HAP-1 (cell line): ENCODE data around the gene ANGPTL3.
"Not testable (repeated sequence)": the region's sequence is repeated elsewhere in the genome, so short reads cannot be mapped to it uniquely, and the experiment has no call there.

ENCODE experiments used
- DNase-seq, 2 experiments: peaks; one replicate each; pipeline ENCODE4 v3.0.0-alpha.2; 2016 to 2020; ENCODE audit warnings: low spot score in 2 of 2
- H3K27me3 ChIP-seq: fragments of 250-450 bp; sonication (Bioruptor Pico); 2 replicates; pipeline ENCODE4 v1.5.1; 2020; ENCODE audit warnings: low read depth, mild to moderate bottlenecking, moderate library complexity
- H3K36me3 ChIP-seq: fragments of 250-450 bp; sonication (Bioruptor Pico); replicated peaks from 2 replicates; pipeline ENCODE4 v1.5.1; 2020; ENCODE audit warnings: mild to moderate bottlenecking
- H3K4me1 ChIP-seq: fragments of 250-450 bp; sonication (Bioruptor Pico); 2 replicates; pipeline ENCODE4 v1.5.1; 2020; ENCODE audit warnings: mild to moderate bottlenecking
- H3K4me3 ChIP-seq: fragments of 250-450 bp; sonication (Bioruptor Pico); 2 replicates; pipeline ENCODE4 v1.5.1; 2020; ENCODE audit warnings: mild to moderate bottlenecking, moderate library complexity
- H3K9me3 ChIP-seq: fragments of 250-450 bp; sonication (Bioruptor Pico); 2 replicates; pipeline ENCODE4 v1.5.1; 2020; ENCODE audit warnings: mild to moderate bottlenecking, moderate library complexity
- in situ Hi-C: fragments of 300-500 bp; cut with MboI; formaldehyde crosslinking; loops from 3 replicates; pipeline ENCODE4 v1.14.3; 2020; ENCODE audit warnings: low sequenced_read_pairs, inconsistent platforms, mixed read lengths

The ANGPTL3 gene

GRCh38 chr1:62599044-62599443 lies 1.7 kb downstream of the ANGPTL3 start:
- no peaks in the 10 kb centered on the region for H3K27me3 ChIP-seq
- H3K36me3 ChIP-seq, result no peaks in the 10 kb centered on the region
- no peaks in the 10 kb centered on the region for H3K9me3 ChIP-seq
- H3K4me1 ChIP-seq, result no peaks in the 10 kb centered on the region
- DNase-seq, result no peak
- H3K4me3 ChIP-seq, result no peak overlapping the region
- in situ Hi-C loops, result no loop called here

- in situ Hi-C loops, result no loop called here
- Histone ChIP-seq H3K4me3 (no peak overlapping the region), H3K9me3 (no peaks in the 10 kb centered on the region), H3K36me3 (no peaks in the 10 kb centered on the region), H3K27me3 (no peaks in the 10 kb centered on the region), H3K4me1 (no peaks in the 10 kb centered on the region)
- DNase-seq, result no peak
These were observed 4.1 kb downstream of the ANGPTL3 start for GRCh38 chr1:62601457-62601856.

- no peaks in the 10 kb centered on the region for H3K36me3 ChIP-seq
These were observed 11.6 kb downstream of the ANGPTL3 start for GRCh38 chr1:62608905-62609304.

GRCh38 chr1:62610588-62610987 lies 13.3 kb downstream of the ANGPTL3 start:
- H3K4me1 ChIP-seq, H3K4me3 ChIP-seq, H3K36me3 ChIP-seq, H3K27me3 ChIP-seq, in situ Hi-C loops, DNase-seq, H3K9me3 ChIP-seq: not testable (repeated sequence)

More at GRCh38 chr1:62608905-62609304, 11.6 kb downstream of the ANGPTL3 start:
- Histone ChIP-seq H3K27me3 (no peaks in the 10 kb centered on the region), H3K4me1 (no peaks in the 10 kb centered on the region), H3K4me3 (no peak overlapping the region), H3K9me3 (no peaks in the 10 kb centered on the region)
- in situ Hi-C loops, result no loop called here
- no peak for DNase-seq

- no peak for DNase-seq
- H3K36me3 ChIP-seq, result peaks cover under 1% of the 10 kb centered on the region; the same call in 1 of the 2 replicates
- H3K27me3 ChIP-seq, result no peaks in the 10 kb centered on the region
- no peaks in the 10 kb centered on the region for H3K4me1 ChIP-seq
- no peaks in the 10 kb centered on the region for H3K9me3 ChIP-seq
- H3K4me3 ChIP-seq, result no peak overlapping the region
- in situ Hi-C loops, result no loop called here
These were observed 15.4 kb downstream of the ANGPTL3 start for GRCh38 chr1:62612770-62613169.

- in situ Hi-C loops, result no loop called here
These were observed 16.0 kb downstream of the ANGPTL3 start for GRCh38 chr1:62613325-62613727.

GRCh38 chr1:62613890-62614289 lies 16.6 kb downstream of the ANGPTL3 start:
- Histone ChIP-seq H3K4me3 (no peak overlapping the region), H3K27me3 (no peaks in the 10 kb centered on the region), H3K4me1 (no peaks in the 10 kb centered on the region), H3K9me3 (no peaks in the 10 kb centered on the region), H3K36me3 (peaks cover 5% of the 10 kb centered on the region)
- DNase-seq, result no peak
- in situ Hi-C loops, result no loop called here

More at GRCh38 chr1:62613325-62613727, 16.0 kb downstream of the ANGPTL3 start:
- H3K27me3 ChIP-seq, result no peaks in the 10 kb centered on the region
- H3K4me3 ChIP-seq, result no peak overlapping the region
- H3K9me3 ChIP-seq, result no peaks in the 10 kb centered on the region
- no peaks in the 10 kb centered on the region for H3K4me1 ChIP-seq
- peaks cover 5% of the 10 kb centered on the region for H3K36me3 ChIP-seq
- no peak for DNase-seq

- Histone ChIP-seq H3K4me3 (no peak overlapping the region), H3K27me3 (peaks cover 3% of the 10 kb centered on the region; the same call in 1 of the 2 replicates), H3K4me1 (peaks cover 12% of the 10 kb centered on the region), H3K36me3 (peaks cover 5% of the 10 kb centered on the region), H3K9me3 (no peaks in the 10 kb centered on the region)
- in situ Hi-C loops, result no loop called here
- DNase-seq, result no peak
These were observed 24.6 kb downstream of the ANGPTL3 start for GRCh38 chr1:62621907-62622306.

GRCh38 chr1:62625415-62625814 lies 28.1 kb downstream of the ANGPTL3 start:
- DNase-seq, result no peak
- Histone ChIP-seq H3K36me3 (no peaks in the 10 kb centered on the region), H3K27me3 (peaks cover 3% of the 10 kb centered on the region; the same call in 1 of the 2 replicates), H3K4me1 (peaks cover 12% of the 10 kb centered on the region), H3K4me3 (no peak overlapping the region), H3K9me3 (no peaks in the 10 kb centered on the region)
- in situ Hi-C loops, result no loop called here

- Histone ChIP-seq H3K36me3 (peaks cover 5% of the 10 kb centered on the region), H3K4me1 (peaks cover 12% of the 10 kb centered on the region), H3K27me3 (peaks cover 1% of the 10 kb centered on the region; the same call in 1 of the 2 replicates), H3K4me3 (no peak overlapping the region), H3K9me3 (no peaks in the 10 kb centered on the region)
- no peak for DNase-seq
- in situ Hi-C loops, result no loop called here
These were observed 31.2 kb downstream of the ANGPTL3 start for GRCh38 chr1:62628506-62628905.

GRCh38 chr1:62637392-62638105 lies 40.2 kb downstream of the ANGPTL3 start:
- in situ Hi-C loops, result no loop called here
- Histone ChIP-seq H3K36me3 (peaks cover 8% of the 10 kb centered on the region), H3K9me3 (no peaks in the 10 kb centered on the region), H3K27me3 (no peaks in the 10 kb centered on the region), H3K4me1 (no peaks in the 10 kb centered on the region), H3K4me3 (no peak overlapping the region)
- DNase-seq, result no peak

GRCh38 chr1:62643283-62643682 lies 46.0 kb downstream of the ANGPTL3 start:
- Histone ChIP-seq H3K4me1 (no peaks in the 10 kb centered on the region), H3K36me3 (no peaks in the 10 kb centered on the region; the same call in 1 of the 2 replicates), H3K27me3 (no peaks in the 10 kb centered on the region), H3K9me3 (no peaks in the 10 kb centered on the region), H3K4me3 (no peak overlapping the region)
- in situ Hi-C loops, result no loop called here
- DNase-seq, result no peak

GRCh38 chr1:62652387-62652786 lies 55.1 kb downstream of the ANGPTL3 start:
- in situ Hi-C loops, result no loop called here
- Histone ChIP-seq H3K9me3 (no peaks in the 10 kb centered on the region), H3K4me3 (no peak overlapping the region), H3K27me3 (no peaks in the 10 kb centered on the region), H3K4me1 (no peaks in the 10 kb centered on the region), H3K36me3 (no peaks in the 10 kb centered on the region; the same call in 1 of the 2 replicates)
- no peak for DNase-seq

- no peaks in the 10 kb centered on the region for H3K4me1 ChIP-seq
- no peak for DNase-seq
- no peaks in the 10 kb centered on the region for H3K9me3 ChIP-seq
- H3K4me3 ChIP-seq, result no peak overlapping the region
- H3K36me3 ChIP-seq, result no peaks in the 10 kb centered on the region
- in situ Hi-C loops, result no loop called here
- no peaks in the 10 kb centered on the region for H3K27me3 ChIP-seq
These were observed 57.4 kb downstream of the ANGPTL3 start for GRCh38 chr1:62654744-62655143.
